KMS-11 (cell line): ENCODE data around the gene CDKN2AIP.

Source experiments
- H2AFZ ChIP-seq: fragments of 200-600 bp; sonication (generic); 2 replicates; pipeline ENCODE4 v1.6.1; 2016; ENCODE audit warnings: antibody characterized with exemption, mixed run types, low read depth
- H3K27ac ChIP-seq: fragments of 200-600 bp; sonication (generic); 2 replicates; pipeline ENCODE4 v1.6.1; 2016; ENCODE audit warnings: mild to moderate bottlenecking, mixed run types
- H3K27me3 ChIP-seq: fragments of 200-600 bp; sonication (generic); 2 replicates; pipeline ENCODE4 v1.6.1; 2017; ENCODE audit warnings: mild to moderate bottlenecking, low read depth, mixed run types, moderate library complexity; ENCODE audit not compliant: insufficient read depth
- H3K36me3 ChIP-seq: fragments of 200-600 bp; sonication (generic); 2 replicates; pipeline ENCODE4 v1.6.1; 2017; ENCODE audit warnings: mild to moderate bottlenecking, mixed run types; ENCODE audit not compliant: insufficient read depth
- H3K4me1 ChIP-seq: fragments of 200-600 bp; sonication (generic); 2 replicates; pipeline ENCODE4 v1.6.1; 2016; ENCODE audit warnings: mild to moderate bottlenecking, low read depth, mixed run types; ENCODE audit not compliant: poor library complexity, severe bottlenecking
- H3K4me2 ChIP-seq: fragments of 200-600 bp; sonication (generic); 2 replicates; pipeline ENCODE4 v1.7.0; 2016; ENCODE audit warnings: mild to moderate bottlenecking, mixed run types
- H3K4me3 ChIP-seq: fragments of 200-600 bp; sonication (generic); IDR thresholded peaks from 2 replicates; pipeline ENCODE4 v1.6.1; 2017; ENCODE audit warnings: low read depth, low read length, mixed read lengths; ENCODE audit not compliant: insufficient read depth
- H3K79me2 ChIP-seq: fragments of 200-600 bp; sonication (generic); 2 replicates; pipeline ENCODE4 v1.6.1; 2016; ENCODE audit warnings: low read depth, mixed run types; ENCODE audit not compliant: insufficient read depth
- H3K9ac ChIP-seq: fragments of 200-600 bp; sonication (generic); 2 replicates; pipeline ENCODE4 v1.6.1; 2016; ENCODE audit warnings: mild to moderate bottlenecking, mixed run types
- H4K20me1 ChIP-seq: fragments of 200-600 bp; sonication (generic); 2 replicates; pipeline ENCODE4 v1.6.1; 2016; ENCODE audit warnings: mild to moderate bottlenecking, mixed run types; ENCODE audit not compliant: insufficient read depth
- TF ChIP-seq, protein P1 (sequence below): fragments of 200-600 bp; sonication (generic); conservative IDR thresholded peaks from 2 replicates; pipeline ENCODE4 v1.6.1; 2017; ENCODE audit warnings: low read depth, mild to moderate bottlenecking, antibody characterized with exemption, low read length, moderate library complexity, mixed read lengths

The CDKN2AIP gene

DNA sequence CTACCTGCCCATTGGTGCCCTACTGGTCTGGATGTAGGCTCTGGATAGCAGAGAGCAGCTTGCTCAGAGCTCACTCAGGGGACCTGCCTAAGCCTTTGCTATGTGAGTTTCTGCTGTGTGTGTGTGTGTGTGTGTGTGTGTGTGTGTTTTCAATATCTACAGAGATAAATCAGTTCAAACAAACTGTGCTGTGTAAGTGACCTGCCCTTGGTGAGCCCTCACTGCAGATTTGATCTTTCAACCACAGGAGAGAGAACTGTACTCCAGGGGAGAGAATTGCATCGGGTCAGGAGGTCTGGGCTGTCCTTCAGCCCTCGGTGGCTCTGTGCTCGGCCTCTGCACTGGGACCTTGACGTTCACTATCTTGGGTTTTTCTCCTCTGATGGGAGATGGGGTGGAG is 35.0 kb upstream of the CDKN2AIP start:
- peaks cover 5% of the 10 kb centered on the region for H3K4me1 ChIP-seq
- H2AFZ ChIP-seq: no peak overlapping the region
- no peak overlapping the region for H3K27ac ChIP-seq
- H4K20me1 ChIP-seq: no peaks in the 10 kb centered on the region
- H3K4me3 ChIP-seq: no peak overlapping the region
- no peaks in the 10 kb centered on the region for H3K79me2 ChIP-seq
- no peak overlapping the region for H3K4me2 ChIP-seq
- TF ChIP-seq, protein P1, sequence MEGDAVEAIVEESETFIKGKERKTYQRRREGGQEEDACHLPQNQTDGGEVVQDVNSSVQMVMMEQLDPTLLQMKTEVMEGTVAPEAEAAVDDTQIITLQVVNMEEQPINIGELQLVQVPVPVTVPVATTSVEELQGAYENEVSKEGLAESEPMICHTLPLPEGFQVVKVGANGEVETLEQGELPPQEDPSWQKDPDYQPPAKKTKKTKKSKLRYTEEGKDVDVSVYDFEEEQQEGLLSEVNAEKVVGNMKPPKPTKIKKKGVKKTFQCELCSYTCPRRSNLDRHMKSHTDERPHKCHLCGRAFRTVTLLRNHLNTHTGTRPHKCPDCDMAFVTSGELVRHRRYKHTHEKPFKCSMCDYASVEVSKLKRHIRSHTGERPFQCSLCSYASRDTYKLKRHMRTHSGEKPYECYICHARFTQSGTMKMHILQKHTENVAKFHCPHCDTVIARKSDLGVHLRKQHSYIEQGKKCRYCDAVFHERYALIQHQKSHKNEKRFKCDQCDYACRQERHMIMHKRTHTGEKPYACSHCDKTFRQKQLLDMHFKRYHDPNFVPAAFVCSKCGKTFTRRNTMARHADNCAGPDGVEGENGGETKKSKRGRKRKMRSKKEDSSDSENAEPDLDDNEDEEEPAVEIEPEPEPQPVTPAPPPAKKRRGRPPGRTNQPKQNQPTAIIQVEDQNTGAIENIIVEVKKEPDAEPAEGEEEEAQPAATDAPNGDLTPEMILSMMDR: no peak
- H3K36me3 ChIP-seq: no peaks in the 10 kb centered on the region
- H3K9ac ChIP-seq: no peak overlapping the region
- no peaks in the 10 kb centered on the region for H3K27me3 ChIP-seq

DNA sequence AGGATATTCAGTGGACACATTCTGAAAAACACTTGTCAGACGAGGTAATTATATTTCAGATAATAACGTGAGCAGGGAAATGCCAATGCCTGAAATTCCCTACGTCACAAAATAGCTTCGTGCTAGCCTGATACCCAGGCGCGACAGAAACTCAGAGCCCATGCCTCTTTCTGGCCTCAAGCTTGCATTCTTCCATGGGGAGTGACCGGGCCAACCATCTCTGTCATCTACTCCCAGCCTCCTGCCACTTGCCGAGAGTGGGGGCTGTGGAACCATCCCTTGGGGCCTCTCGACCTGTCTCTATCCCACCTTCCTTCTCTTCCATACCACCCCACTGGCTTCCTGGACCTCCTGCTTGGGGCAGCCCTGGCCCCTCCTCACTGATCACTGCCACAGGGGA is 34.5 kb upstream of the CDKN2AIP start:
- no peaks in the 10 kb centered on the region for H3K79me2 ChIP-seq
- H3K27ac ChIP-seq: no peak overlapping the region
- no peaks in the 10 kb centered on the region for H3K27me3 ChIP-seq
- H2AFZ ChIP-seq: no peak overlapping the region
- H3K4me1 ChIP-seq: peaks cover 5% of the 10 kb centered on the region
- H3K36me3 ChIP-seq: no peaks in the 10 kb centered on the region
- H4K20me1 ChIP-seq: no peaks in the 10 kb centered on the region
- TF ChIP-seq, protein P1: no peak
- no peak overlapping the region for H3K4me2 ChIP-seq
- no peak overlapping the region for H3K4me3 ChIP-seq
- no peak overlapping the region for H3K9ac ChIP-seq

DNA sequence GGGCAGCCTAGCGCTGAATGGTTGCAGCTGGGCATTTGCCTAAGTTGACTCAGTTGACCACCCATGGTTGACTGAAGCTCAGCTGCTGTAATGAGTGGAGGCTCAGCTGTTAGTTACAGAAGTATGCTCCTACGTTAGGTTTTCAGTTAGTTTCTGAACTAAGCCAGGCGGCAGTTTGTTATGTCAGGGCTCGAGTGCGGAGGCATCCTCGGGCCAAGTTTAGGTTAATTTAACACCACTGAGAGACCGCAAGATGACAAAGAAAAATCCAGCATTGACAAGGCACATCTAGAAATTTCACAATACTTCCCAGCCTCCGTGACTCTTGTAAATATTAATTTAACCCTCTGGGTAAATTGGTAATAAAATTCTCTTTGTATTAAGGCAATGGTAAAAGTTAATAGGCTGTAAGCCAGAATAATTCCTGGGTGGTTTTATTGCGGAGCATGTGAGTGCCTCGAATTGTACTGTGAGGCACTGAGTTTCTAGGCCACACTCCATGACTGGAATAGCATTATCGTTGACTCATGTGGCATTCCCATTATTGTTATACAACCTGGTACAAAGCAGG is 33.1 kb upstream of the CDKN2AIP start:
- H3K27me3 ChIP-seq: no peaks in the 10 kb centered on the region
- no peaks in the 10 kb centered on the region for H4K20me1 ChIP-seq
- no peak overlapping the region for H3K4me2 ChIP-seq
- no peaks in the 10 kb centered on the region for H3K36me3 ChIP-seq
- TF ChIP-seq, protein P1: no peak
- H3K4me3 ChIP-seq: no peak overlapping the region
- peaks cover 5% of the 10 kb centered on the region for H3K4me1 ChIP-seq
- no peak overlapping the region for H3K27ac ChIP-seq
- no peak overlapping the region for H2AFZ ChIP-seq
- no peak overlapping the region for H3K9ac ChIP-seq
- H3K79me2 ChIP-seq: no peaks in the 10 kb centered on the region

DNA sequence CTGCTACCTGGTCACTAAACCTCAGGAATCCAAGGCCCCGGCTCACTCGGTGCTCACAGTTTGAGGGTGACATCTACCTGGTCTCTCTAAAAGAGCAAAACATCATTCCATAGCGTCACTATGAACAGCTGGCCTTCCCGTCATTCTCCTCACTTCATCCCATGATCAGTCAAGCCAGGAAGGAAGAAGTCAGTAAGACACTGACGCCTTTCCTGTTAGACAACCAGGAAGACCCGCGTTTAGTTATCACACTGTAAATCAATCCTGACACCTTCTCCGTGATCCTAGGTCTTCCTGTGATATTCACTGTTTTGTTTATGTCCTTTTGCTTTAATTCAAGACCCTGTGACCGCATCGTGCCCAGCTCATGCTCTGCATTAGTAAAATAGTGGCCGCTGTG is 31.6 kb upstream of the CDKN2AIP start:
- H3K36me3 ChIP-seq: no peaks in the 10 kb centered on the region
- H3K27me3 ChIP-seq: no peaks in the 10 kb centered on the region
- no peak overlapping the region for H3K4me2 ChIP-seq
- H3K79me2 ChIP-seq: no peaks in the 10 kb centered on the region
- peaks cover 2% of the 10 kb centered on the region for H3K4me1 ChIP-seq
- no peak overlapping the region for H3K4me3 ChIP-seq
- TF ChIP-seq, protein P1: no peak
- no peak overlapping the region for H2AFZ ChIP-seq
- H3K9ac ChIP-seq: no peak overlapping the region
- H4K20me1 ChIP-seq: no peaks in the 10 kb centered on the region
- H3K27ac ChIP-seq: no peak overlapping the region
